Peyer's patch (tissue), 4 donors: Measurements from ENCODE around the gene DTX2.
"Not testable (repeated sequence)": the region's sequence is repeated elsewhere in the genome, so short reads cannot be mapped to it uniquely, and the experiment has no call there.

Experiments
- CTCF ChIP-seq, 6 experiments: fragments of 450-650 bp in 4 of 6; fragments of 200-600 bp in 2 of 6; sonication (generic) in 1 of 6; IDR thresholded peaks; one replicate each; pipeline ENCODE4 v1.5.1; 2017 to 2019; ENCODE audit warnings: antibody characterized with exemption in 6 of 6, mild to moderate bottlenecking in 3 of 6, moderate library complexity in 1 of 6
- POLR2A ChIP-seq, 2 donors: fragments of 450-650 bp; IDR thresholded peaks; one replicate each; pipeline ENCODE4 v1.5.1; 2017; ENCODE audit warnings: antibody characterized with exemption in 2 of 2, mild to moderate bottlenecking in 2 of 2, moderate library complexity in 2 of 2

DNA sequence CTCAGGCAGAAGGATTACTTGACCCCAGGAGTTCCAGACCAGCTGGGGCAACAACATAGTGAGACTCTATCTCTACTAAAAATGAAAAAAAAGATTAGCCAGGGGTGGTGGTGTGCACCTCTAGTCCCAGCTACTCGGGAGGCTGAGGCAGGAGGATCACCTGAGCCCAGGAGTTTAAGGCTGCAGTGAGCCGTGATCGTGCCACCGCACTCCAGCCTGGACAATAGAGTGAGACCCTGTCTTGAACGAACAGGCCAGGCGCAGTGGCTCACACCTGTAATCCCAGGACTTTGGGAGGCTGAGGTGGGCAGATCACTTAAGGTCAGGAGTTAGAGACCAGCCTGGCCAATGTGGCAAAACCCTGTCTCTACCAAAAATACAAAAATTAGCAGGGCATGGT, 55.4 kb downstream of the DTX2 start:
- not testable (repeated sequence) for TF ChIP-seq POLR2A, CTCF (IDR thresholded peaks at IDR 0.05)
